Activated CD8-positive, alpha-beta memory T cell treated with anti-CD3 and anti-CD28 coated beads, Interleukin-2, amount 50 U/mL, for 24 hours (primary cell): ENCODE data around the gene UNC5B.

Source experiments
- DNase-seq: peaks from one replicate; pipeline ENCODE4 v3.0.0-alpha.2; 2020; ENCODE audit errors: extremely low read depth

UNC5B gene

DNA sequence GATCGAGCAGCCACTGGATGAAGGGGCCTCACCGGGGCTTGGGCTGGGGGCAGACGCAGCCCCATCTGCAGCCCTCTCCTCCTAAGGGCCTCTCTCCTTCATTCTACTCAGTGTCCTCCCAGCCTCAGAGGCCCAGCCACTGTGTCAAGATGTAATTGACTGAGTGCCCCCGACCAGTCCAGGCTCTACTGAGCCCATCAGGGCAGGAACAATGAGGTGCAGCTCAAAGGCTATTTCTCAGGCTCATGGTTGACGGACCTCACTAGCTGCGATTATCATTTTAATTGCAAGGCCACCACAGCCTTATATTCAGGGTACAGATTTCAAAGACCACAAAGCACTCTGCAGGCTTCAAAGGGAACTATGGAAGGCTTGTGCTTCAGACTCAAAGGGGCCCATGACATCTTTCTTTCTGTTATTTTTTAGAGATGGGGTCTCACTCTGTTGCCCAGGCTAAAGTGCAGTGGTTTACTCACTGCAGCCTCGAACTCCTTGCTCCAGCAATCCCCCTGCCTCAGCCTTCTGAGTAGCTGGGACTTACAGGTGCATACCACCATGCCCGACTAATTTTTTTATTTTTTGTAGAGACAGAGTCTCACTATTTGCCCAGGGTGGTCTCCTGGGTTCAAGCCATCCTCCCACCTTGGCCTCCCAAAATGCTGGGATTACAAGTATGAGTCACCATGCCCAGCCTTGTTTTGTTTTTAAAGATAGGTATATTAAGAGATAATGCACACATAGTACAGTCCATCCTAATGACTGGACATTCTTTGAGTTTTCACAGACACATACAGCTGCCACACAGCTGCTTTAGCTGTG lies 130.4 kb downstream of the UNC5B start:
- DNase-seq = no peak

DNA sequence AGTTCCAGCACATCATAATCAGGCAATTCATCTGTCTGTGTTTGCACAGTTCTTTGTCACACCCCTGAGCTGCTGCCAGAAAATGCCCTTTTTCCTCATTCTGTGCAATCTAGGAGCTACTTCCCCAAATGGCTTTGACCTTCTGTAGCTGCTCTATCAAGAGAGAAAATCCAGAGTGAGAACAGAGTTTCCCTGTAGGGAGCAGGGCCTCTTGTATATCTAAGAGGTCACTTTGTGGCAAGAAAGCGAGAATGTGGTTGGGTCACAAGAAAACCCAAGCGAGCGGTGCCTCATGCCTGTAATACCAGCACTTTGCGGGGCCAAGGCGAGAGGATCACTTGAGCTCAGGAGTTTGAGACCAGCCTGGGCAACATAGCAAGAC lies 131.0 kb downstream of the UNC5B start:
- no peak for DNase-seq

DNA sequence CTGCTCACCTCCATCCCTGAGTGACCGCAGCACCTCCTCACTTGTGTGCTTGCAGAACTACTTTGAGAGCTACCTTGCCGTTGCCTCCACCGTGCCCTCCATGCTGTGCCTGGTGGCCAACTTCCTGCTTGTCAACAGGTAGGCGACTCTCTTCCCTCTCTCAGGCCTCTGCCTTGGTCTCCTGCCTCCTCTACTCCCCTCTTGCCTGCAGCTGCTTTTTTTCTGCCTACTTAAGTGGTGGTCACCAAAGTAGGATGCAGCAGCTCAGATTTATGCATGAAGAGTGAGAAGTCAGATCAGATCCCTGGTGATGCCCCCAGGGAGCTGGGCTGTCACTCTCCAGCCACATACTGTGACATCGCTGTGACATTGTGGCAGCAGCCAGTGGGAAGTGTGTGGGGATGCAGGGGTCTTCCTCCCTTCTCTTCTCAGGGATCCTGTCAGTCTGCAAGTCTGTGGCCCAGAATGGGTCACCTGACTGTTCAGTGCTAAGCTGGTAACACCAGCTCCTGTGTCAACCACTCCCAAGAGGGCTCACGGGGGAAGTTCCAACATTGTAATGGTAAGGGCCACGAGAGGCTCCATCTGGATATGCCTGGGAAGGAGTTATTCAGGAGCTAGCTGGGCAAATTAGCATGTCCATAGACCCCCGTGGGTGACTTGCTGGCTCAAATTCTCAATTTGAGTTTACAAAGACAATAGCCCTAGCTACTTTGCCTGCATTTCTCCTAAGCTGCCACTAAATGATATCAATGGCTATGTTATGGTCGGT lies 132.0 kb downstream of the UNC5B start:
- no peak for DNase-seq

DNA sequence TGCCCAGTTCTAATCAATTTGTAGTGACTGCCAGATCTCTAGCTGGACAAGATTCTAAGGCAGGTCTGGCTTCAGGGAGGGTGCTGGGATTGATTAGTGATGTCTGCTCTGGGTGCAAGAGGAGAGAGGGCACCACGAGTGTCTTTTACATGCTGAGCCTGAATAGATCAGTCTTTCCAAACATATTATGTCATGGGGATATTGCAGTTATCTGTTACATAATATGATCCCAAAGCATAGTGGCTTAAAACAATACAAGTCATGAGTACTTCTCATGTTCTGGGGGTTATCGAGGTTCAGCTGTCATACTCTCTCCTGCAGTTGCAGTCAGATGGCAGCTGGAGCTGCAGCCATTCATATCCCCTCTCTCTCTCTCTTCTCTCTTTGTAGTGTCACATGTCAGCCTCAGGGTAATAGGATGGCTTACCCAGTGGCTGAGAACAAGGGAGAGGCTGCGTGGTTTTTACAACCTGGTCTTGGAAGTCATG lies 132.7 kb downstream of the UNC5B start:
- no peak for DNase-seq

DNA sequence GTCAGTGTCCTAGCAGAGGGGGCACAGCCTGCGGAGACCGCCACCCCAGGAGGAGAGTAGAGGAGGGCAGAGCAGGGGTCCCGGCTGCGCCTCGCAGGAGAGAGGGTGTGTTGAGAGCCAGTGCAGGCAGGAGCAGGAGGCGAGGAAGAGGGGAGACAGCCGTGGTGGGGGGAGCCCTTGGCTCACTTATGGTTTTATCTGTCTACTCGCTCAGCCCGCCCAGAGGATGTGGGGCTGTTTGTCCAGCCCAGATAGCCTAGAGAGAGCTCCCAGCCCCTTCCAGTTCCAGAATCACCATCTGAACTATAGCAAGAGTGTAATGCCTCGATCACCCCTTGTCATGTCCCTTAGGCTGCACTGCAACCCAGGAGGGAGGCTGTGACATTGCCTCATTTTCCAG lies 133.3 kb downstream of the UNC5B start:
- no peak for DNase-seq

DNA sequence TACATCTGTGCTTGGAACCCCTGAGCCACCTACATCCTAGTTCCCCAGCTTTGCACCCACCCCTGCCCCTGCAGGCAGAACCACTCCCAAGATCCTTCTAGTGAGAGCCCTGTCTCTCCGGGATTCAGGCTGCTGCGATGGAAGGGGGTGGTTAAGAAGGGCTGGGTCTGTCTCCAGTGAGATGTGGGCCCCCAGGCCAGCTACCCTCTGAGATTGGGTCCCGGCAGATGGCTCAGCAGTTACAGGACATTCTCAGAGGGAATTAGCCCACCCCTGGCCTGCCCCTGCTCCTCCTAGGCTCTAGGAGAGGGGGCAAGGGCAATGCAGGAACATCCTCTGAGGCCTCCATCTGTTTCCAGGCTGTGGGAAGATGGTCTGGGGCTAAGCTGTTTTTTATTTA lies 134.4 kb downstream of the UNC5B start:
- no peak for DNase-seq

DNA sequence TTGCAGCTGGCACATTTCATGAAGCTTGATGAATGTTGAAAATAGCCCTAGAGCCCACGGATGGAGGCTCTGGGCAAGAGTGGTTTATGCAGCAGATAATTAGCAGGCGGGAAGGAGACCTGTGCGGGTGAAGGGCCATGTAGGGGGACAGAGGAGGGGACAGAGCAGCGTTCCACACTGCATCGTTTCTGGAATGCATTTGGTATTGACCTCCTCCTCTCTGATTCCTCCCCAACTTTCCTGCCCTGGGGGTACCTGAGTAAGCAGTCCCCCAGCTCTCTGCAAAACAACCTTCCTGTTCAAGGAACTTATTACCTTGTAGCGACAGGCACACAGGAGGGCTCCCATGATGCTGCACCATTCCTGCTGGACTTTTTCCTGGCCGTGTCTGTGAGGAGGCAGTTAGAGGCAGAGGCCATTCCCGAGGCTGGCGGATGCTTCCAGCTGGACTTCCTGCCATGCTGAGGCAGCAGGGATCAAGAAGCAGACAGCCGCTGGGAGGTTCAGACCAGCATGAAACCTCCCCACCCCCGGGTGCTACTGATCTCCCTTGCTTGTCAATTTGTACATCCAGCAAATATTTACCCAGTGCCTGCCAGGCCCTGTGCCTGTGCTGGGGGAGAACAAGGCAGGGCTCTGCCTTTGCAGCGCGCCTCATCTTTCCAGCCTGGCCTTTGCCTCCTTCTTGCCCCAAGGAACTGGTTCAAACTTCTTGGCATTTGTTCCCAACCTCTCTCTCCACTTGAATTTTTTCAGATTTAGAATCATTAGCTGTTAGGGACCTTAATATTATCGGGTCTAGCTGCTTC lies 135.4 kb downstream of the UNC5B start:
- DNase-seq = no peak

DNA sequence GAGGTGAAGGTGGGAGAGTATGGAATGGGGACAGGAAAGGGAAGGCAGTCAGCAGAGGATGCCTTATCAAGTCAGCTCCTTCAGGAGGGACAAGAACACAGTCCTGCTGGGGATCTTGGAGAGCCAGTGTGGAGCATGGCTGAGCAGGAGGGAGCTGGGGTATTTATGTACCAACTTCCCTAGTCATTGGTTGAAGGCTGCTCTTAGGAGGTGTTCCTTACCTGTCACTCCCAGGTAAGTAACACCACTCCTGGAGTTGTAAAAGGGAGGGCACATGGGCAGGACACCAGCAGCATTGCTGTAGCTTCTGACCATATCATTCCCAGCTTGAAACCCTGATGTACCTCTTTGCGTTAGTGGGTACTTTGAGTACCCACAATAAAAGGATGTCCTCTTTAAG lies 136.5 kb downstream of the UNC5B start:
- no peak for DNase-seq

DNA sequence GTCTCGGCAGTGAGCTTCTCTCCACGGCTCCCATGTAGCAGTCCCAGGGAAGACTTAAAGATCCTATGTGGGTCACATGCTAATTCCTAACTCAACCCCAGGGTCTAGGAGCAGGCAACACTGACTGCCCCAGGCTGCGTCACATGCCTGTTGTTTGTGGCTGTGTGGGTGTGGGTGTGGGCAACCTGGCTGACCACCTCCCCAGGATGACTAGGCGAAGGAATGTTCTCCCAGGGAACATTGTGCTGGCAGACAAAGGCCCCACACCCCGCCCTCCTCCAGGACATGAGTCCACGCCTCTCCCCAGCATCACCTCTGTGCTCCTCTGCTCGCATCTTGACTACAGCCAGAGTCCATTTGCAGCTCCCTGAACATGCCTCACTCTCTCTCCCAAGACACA lies 137.0 kb downstream of the UNC5B start:
- DNase-seq = no peak

DNA sequence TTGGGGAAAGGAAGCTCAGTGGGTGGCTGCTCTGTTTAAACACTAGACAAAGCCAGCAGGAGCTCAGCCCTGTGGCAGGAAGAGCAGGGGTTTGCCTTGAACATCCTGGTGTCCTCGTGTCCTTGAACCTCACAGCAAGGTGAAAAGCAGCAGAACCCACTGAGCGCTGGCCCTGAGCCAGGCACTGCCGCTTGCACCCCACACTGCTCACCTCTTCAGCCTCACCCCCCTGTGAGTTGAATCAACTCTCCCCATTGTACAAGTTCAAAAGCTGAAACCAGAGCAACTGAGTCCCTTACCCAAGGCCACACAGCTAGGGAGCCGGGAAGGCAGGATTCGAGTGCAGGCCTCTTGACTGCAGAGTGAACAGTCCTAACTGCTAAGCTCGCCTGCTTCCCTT lies 138.7 kb downstream of the UNC5B start:
- no peak for DNase-seq

DNA sequence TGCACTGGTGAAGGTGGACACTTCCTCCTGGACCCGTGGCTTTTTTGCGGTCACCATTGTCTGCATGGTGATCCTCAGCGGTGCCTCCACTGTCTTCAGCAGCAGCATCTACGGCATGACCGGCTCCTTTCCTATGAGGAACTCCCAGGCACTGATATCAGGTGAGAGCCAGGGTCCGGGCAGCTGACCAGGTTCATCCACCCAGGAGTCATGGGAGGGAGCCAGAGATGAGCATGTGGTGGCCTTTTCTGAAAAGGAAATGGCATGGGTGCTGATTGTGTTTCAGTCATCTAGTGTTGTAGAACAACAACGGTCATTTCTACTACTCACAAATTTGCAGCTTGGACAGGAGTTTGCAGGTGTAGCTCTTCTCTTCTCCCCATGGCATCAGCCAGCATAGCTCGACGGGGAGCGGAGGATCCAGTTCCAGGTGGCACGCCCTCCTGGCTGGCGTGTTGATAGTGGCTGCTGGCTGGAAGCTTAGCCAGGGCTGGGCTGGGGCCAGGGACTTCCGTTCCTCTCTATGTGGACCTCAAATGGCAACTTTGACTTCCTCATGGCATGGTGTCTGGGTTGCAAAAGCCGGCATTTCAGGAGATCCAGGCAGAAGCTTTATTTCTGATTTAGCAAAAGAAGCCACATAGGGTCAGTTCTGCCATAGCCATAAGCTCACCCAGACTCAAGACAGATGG lies 139.4 kb downstream of the UNC5B start:
- no peak for DNase-seq
